ENCODE data around the gene TRIM8. TPM values are rescaled to one million over a fixed set of nuclear protein-coding genes. Genes with fewer than 3 reads are reported as not detected.
"Not testable (repeated sequence)": the region's sequence is repeated elsewhere in the genome, so short reads cannot be mapped to it uniquely, and the experiment has no call there.

TRIM8 gene
- total and polyA plus RNA-seq, 2 experiments from 2014 or later: 59.8 to 130 TPM

GRCh38 chr10:102657984-102658724, 13.9 kb downstream of the TRIM8 start:
- H3K9me3 ChIP-seq (ENCODE audit: low read depth): no peaks in the 10 kb centered on the region
- peaks cover 3% of the 10 kb centered on the region for H3K4me1 ChIP-seq (ENCODE audit: low read depth)
- peak in 1 of 2 donors; percentile 71 for DNase-seq (ENCODE audit: low read depth in 1 of 2, low spot score in 1 of 2)
- H3K36me3 ChIP-seq: peaks cover 37% of the 10 kb centered on the region
- H3K27ac ChIP-seq: peak overlapping the region; percentile 48
- no peak for TF ChIP-seq CTCF (IDR thresholded peaks at IDR 0.05; ENCODE audit: low read depth, low read length)
- no peaks in the 10 kb centered on the region for H3K27me3 ChIP-seq
- no peak overlapping the region for H3K4me3 ChIP-seq

- Histone ChIP-seq H3K27ac (peak overlapping the region; percentile 34), H3K4me1 (ENCODE audit: low read depth) (peaks cover 3% of the 10 kb centered on the region)
- no peak for DNase-seq (ENCODE audit: low read depth in 1 of 2, low spot score in 1 of 2)
Observed at GRCh38 chr10:102658802-102659201, 14.5 kb downstream of the TRIM8 start.

GRCh38 chr10:102660888-102661657, 16.8 kb downstream of the TRIM8 start:
- no peak overlapping the region for H3K4me3 ChIP-seq
- H3K27ac ChIP-seq: peak overlapping the region; percentile 38
- H3K9me3 ChIP-seq (ENCODE audit: low read depth): no peaks in the 10 kb centered on the region
- peaks cover 3% of the 10 kb centered on the region for H3K4me1 ChIP-seq (ENCODE audit: low read depth)
- peaks cover 14% of the 10 kb centered on the region for H3K36me3 ChIP-seq
- TF ChIP-seq CTCF (IDR thresholded peaks at IDR 0.05; ENCODE audit: low read depth, low read length): no peak
- no peaks in the 10 kb centered on the region for H3K27me3 ChIP-seq
- peak in 1 of 2 donors; percentile 81 for DNase-seq (ENCODE audit: low read depth in 1 of 2, low spot score in 1 of 2)

More at GRCh38 chr10:102658802-102659201, 14.5 kb downstream of the TRIM8 start:
- Histone ChIP-seq H3K36me3 (peaks cover 33% of the 10 kb centered on the region), H3K27me3 (no peaks in the 10 kb centered on the region), H3K4me3 (no peak overlapping the region), H3K9me3 (ENCODE audit: low read depth) (no peaks in the 10 kb centered on the region)
- no peak for TF ChIP-seq CTCF (IDR thresholded peaks at IDR 0.05; ENCODE audit: low read depth, low read length)

- Histone ChIP-seq H3K27me3 (no peaks in the 10 kb centered on the region), H3K4me1 (ENCODE audit: low read depth) (peaks cover 3% of the 10 kb centered on the region), H3K36me3 (peaks cover 8% of the 10 kb centered on the region), H3K9me3 (ENCODE audit: low read depth) (no peaks in the 10 kb centered on the region), H3K27ac (no peak overlapping the region), H3K4me3 (no peak overlapping the region)
- TF ChIP-seq CTCF (IDR thresholded peaks at IDR 0.05; ENCODE audit: low read depth, low read length): no peak
- DNase-seq (ENCODE audit: low read depth in 1 of 2, low spot score in 1 of 2): no peak
Observed at GRCh38 chr10:102661658-102662028, 17.4 kb downstream of the TRIM8 start.

- DNase-seq (ENCODE audit: low read depth in 1 of 2, low spot score in 1 of 2): no peak
- no peaks in the 10 kb centered on the region for H3K27me3 ChIP-seq
- H3K27ac ChIP-seq: no peak overlapping the region
- no peak overlapping the region for H3K4me3 ChIP-seq
- H3K9me3 ChIP-seq (ENCODE audit: low read depth): no peaks in the 10 kb centered on the region
- no peak for TF ChIP-seq CTCF (IDR thresholded peaks at IDR 0.05; ENCODE audit: low read depth, low read length)
- peaks cover 23% of the 10 kb centered on the region for H3K4me1 ChIP-seq (ENCODE audit: low read depth)
- no peaks in the 10 kb centered on the region for H3K36me3 ChIP-seq
Observed at GRCh38 chr10:102665904-102666509, 21.7 kb downstream of the TRIM8 start.

GRCh38 chr10:102667411-102667810, 23.1 kb downstream of the TRIM8 start:
- H3K9me3 ChIP-seq (ENCODE audit: low read depth); H3K4me3 ChIP-seq; H3K27ac ChIP-seq; H3K27me3 ChIP-seq; H3K36me3 ChIP-seq; DNase-seq (ENCODE audit: low read depth in 1 of 2, low spot score in 1 of 2): not testable (repeated sequence)
- H3K4me1 ChIP-seq (ENCODE audit: low read depth): peaks cover 29% of the 10 kb centered on the region
